Measurements from ENCODE around the gene OTUB2.

- TF ChIP-seq CTCF (IDR thresholded peaks at IDR 0.05) (no peak), POLR2A (IDR thresholded peaks at IDR 0.05) (no peak), EP300 (IDR thresholded peaks at IDR 0.05) (no peak)
These were observed 5.2 kb downstream of the OTUB2 start for GRCh38 chr14:94031161-94031882.
